ENCODE measurements around the gene MVB12B. TPM values are rescaled to one million over a fixed set of nuclear protein-coding genes. Genes with fewer than 3 reads are reported as not detected.
"Not testable (repeated sequence)": the region's sequence is repeated elsewhere in the genome, so short reads cannot be mapped to it uniquely, and the experiment has no call there.

Gene MVB12B, protein sequence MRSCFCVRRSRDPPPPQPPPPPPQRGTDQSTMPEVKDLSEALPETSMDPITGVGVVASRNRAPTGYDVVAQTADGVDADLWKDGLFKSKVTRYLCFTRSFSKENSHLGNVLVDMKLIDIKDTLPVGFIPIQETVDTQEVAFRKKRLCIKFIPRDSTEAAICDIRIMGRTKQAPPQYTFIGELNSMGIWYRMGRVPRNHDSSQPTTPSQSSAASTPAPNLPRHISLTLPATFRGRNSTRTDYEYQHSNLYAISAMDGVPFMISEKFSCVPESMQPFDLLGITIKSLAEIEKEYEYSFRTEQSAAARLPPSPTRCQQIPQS
- polyA plus RNA-seq (2011; rRNA removed) (4.2 and 4.4 TPM in 2 replicates), polyA minus RNA-seq (2011; rRNA and poly(A)+ RNA removed) (6.7 and 9.1 TPM in 2 replicates)

DNA sequence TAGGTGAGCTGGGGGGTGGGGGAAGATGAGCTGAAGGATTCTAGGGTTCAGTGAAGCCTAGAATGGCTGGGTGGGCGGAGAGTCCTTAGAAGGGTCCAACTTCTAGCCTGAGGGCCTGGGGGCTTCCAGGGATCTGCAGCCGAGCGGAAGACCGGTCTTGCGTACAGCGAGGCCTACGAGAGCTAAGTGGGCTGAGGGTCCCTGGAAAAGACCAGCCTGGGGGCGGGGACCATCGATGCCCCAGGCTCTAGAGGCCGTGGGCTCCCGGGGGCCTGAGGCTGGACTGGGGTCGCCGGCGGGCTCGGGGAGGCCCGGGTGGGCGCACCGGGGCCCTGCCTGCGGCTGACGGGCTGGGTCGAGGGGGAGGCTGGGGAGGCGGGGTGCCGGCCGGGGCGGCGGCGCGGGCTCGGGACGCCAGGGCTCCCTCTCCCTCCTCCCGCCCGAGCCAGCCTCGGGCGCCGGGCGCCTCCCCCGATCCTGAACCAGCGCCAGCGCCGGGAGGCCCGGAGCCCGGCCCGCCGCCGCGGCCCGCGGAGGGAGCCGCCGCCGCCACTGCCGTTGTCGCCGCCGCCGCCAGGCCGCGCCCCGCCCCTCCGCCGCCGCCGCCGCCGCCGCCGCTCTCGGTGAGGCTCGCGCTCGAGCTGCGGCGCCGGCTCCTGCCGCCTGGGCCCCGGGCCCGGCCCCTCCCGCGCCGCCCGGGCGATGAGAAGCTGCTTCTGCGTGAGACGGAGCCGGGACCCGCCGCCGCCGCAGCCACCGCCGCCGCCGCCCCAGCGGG, at the start of gene MVB12B:
TSS of gene MVB12B (plus strand) at position 602 of the 778 bp plus-strand sequence. CDS start at position 703, 101 bp downstream.
- no peaks in the 10 kb centered on the region; the same call in 1 of the 2 replicates for H3K9me3 ChIP-seq (ENCODE audit: control insufficient read depth, insufficient read depth, low read length)
- H3K4me3 ChIP-seq (ENCODE audit: low read depth, low read length) = peak within 1 kb of the TSS; percentile 72
- TF ChIP-seq, protein P1, sequence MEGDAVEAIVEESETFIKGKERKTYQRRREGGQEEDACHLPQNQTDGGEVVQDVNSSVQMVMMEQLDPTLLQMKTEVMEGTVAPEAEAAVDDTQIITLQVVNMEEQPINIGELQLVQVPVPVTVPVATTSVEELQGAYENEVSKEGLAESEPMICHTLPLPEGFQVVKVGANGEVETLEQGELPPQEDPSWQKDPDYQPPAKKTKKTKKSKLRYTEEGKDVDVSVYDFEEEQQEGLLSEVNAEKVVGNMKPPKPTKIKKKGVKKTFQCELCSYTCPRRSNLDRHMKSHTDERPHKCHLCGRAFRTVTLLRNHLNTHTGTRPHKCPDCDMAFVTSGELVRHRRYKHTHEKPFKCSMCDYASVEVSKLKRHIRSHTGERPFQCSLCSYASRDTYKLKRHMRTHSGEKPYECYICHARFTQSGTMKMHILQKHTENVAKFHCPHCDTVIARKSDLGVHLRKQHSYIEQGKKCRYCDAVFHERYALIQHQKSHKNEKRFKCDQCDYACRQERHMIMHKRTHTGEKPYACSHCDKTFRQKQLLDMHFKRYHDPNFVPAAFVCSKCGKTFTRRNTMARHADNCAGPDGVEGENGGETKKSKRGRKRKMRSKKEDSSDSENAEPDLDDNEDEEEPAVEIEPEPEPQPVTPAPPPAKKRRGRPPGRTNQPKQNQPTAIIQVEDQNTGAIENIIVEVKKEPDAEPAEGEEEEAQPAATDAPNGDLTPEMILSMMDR (IDR thresholded peaks at IDR 0.05; ENCODE audit: low read depth, low read length) = no peak
- no peak within 1 kb of the TSS for H3K27ac ChIP-seq (ENCODE audit: low read depth, low read length)
- H3K27me3 ChIP-seq (ENCODE audit: control insufficient read depth, insufficient read depth, low read length) = no peaks in the 10 kb centered on the region
- ChIA-PET CTCF (interaction anchor here (0.7 to 1.7 kb wide), 5 partner anchors 10 to 165 kb away, joined by 3 to 6 read pairs (median 5); no protein-coding TSS in a partner anchor), POLR2A (interaction anchor here (0.6 kb wide), 1 partner anchor 35 kb away, joined by 7 read pairs; no protein-coding TSS in a partner anchor)
- DNase-seq (ENCODE audit: low read depth, low spot score) = no peak

DNA sequence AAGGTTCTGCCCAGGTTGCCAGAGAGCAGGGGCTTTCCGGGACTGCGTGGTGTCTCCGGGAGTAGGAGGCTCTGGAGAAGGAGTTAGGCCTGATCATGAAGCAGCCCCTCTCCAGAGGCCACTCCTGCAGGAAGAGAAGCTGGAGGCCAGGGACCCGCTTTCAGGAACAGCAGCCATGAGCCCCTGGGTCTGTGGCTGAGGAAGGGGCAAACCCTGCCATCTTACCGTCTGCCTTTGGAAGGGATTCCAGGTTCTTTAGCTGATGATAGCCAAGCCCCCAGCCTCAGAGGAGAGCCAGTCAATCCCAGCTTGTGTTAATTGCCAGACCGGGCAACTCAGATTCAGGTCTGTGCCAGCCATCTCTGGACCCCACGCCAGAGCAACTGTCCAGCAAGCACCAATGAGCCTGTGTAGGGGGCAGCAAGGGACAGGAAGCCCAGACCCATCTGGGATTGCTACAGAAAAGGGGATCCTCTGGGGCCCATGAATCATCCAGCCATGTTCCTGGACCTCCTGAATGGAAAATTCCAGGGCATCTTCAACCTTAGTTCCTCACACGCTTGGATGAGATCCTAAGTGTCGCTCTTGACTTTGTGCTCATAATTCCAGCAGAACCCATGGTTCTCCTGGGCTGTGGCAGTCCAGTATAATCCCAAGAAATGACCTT, 42.7 kb upstream of the MVB12B start:
- DNase-seq (ENCODE audit: low read depth, low spot score) = no peak
- no peak overlapping the region for H3K27ac ChIP-seq (ENCODE audit: low read depth, low read length)
- POLR2A ChIA-PET = no interaction called here
- H3K27me3 ChIP-seq (ENCODE audit: control insufficient read depth, insufficient read depth, low read length) = peaks cover 3% of the 10 kb centered on the region
- CTCF ChIA-PET = interaction anchor here (0.6 kb wide), 1 partner anchor 211 kb away, joined by 6 read pairs; no protein-coding TSS in a partner anchor
- H3K9me3 ChIP-seq (ENCODE audit: control insufficient read depth, insufficient read depth, low read length) = no peaks in the 10 kb centered on the region
- H3K4me3 ChIP-seq (ENCODE audit: low read depth, low read length) = no peak overlapping the region
- TF ChIP-seq, protein P1 (IDR thresholded peaks at IDR 0.05; ENCODE audit: low read depth, low read length) = no peak

DNA sequence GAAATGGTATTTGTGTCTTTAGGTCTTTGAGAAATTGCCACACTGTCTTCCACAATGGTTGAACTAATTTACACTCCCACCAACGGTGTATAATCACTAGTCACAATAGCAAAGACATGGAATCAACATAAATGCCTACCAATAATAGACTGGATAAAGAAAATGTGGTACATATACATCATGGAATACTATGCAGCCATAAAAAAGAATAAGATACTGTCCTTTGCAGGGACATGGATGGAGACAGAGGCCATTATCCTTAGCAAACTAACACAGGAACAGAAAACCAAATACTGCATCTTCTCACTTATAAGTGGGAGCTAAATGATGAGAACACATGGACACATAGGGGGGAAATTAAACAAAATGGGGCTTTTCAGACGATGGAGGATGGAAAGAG, 41.0 kb upstream of the MVB12B start:
- H3K9me3 ChIP-seq (ENCODE audit: control insufficient read depth, insufficient read depth, low read length); DNase-seq (ENCODE audit: low read depth, low spot score); CTCF ChIA-PET; POLR2A ChIA-PET; H3K27ac ChIP-seq (ENCODE audit: low read depth, low read length); H3K27me3 ChIP-seq (ENCODE audit: control insufficient read depth, insufficient read depth, low read length); H3K4me3 ChIP-seq (ENCODE audit: low read depth, low read length): not testable (repeated sequence)

DNA sequence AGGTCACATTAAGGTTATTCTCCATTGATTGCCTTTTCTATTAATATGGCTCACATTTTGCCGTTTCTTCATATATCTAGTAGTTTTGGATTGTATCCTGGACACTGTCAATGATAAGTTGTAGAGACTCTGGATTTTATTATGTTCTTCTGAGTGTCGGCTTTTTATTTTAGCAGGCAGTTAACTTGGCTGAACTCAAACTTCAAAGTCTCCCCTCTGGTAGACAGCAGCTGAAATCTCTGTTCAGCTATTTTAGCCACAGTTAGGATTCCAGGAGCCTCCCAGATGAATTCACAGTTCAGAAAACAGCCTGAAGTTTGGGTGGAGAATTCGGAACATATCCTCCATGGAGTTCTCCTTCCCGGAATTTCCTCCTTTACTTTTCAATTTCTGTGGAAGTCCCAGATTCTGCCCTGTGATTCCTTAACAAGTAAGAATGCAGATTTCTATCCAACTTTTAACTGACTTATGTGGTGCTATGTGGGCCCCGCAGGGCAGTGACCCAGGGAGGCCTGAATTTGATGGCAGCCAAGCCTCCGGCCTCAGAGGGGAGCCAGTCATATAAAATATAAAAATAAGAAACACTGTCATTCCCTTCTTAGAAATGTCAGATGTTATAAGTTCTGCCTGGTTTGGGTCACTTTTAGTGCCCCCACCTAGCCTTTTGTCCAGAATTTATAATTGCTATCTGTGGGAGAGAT, 39.3 kb upstream of the MVB12B start:
- no peak overlapping the region for H3K4me3 ChIP-seq (ENCODE audit: low read depth, low read length)
- no peak overlapping the region for H3K27ac ChIP-seq (ENCODE audit: low read depth, low read length)
- CTCF ChIA-PET = no interaction called here
- H3K27me3 ChIP-seq (ENCODE audit: control insufficient read depth, insufficient read depth, low read length) = peaks cover 8% of the 10 kb centered on the region
- POLR2A ChIA-PET = no interaction called here
- no peak for DNase-seq (ENCODE audit: low read depth, low spot score)
- no peaks in the 10 kb centered on the region for H3K9me3 ChIP-seq (ENCODE audit: control insufficient read depth, insufficient read depth, low read length)
- TF ChIP-seq, protein P1 (IDR thresholded peaks at IDR 0.05; ENCODE audit: low read depth, low read length) = no peak

DNA sequence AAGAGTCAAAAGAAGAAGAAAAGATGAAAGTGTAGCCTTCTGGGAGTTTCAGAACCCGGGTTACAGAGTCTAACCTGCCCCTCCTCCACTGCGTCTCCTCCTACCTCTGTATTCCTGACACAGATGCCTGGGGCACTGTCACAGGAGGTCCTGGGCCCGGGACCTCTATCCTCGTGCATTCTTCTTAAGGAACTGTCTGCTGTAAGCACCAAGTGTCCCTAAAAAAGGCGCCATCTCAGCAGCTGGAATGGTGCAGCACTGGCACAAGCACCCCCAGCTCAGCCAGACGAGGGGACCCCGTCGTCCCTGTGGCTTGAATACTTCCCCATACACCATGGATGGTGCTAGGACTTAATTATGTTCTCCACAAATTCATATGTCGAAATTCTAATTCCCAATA, 35.8 kb upstream of the MVB12B start:
- TF ChIP-seq, protein P1 (IDR thresholded peaks at IDR 0.05; ENCODE audit: low read depth, low read length) = no peak
- DNase-seq (ENCODE audit: low read depth, low spot score) = no peak
- Histone ChIP-seq H3K9me3 (ENCODE audit: control insufficient read depth, insufficient read depth, low read length) (no peaks in the 10 kb centered on the region), H3K27ac (ENCODE audit: low read depth, low read length) (no peak overlapping the region), H3K4me3 (ENCODE audit: low read depth, low read length) (no peak overlapping the region), H3K27me3 (ENCODE audit: control insufficient read depth, insufficient read depth, low read length) (peaks cover 10% of the 10 kb centered on the region)
- ChIA-PET CTCF (interaction anchor here (1.0 kb wide), 1 partner anchor 201 kb away, joined by 3 read pairs; no protein-coding TSS in a partner anchor), POLR2A (no interaction called here)

All from AG04450 (cell line).